HCT116 (cell line): ENCODE data around the gene HSPB8. TPM values are rescaled to one million over a fixed set of nuclear protein-coding genes. Genes with fewer than 3 reads are reported as not detected.

Source experiments
- ATAC-seq: fragments of 200-7000 bp; cut with Tn5 transposase; 2 replicates; pipeline ENCODE4 v1.9.1; 2020; ENCODE audit warnings: mild to moderate bottlenecking, moderate library complexity
- BruUV-seq: library from RNA; stranded (reverse); fragments of 400-500 nt; replicated peaks from 2 replicates; lab custom pipeline; 2021; lab: Mats Ljungman, UMichigan
- CTCF ChIA-PET: fragments of 300-600 bp; sonication (Branson Sonifier 250); formaldehyde crosslinking; loops from one replicate; lab custom pipeline; 2021; ENCODE audit warnings: antibody characterized with exemption; lab: Charles Lee
- POLR2A ChIA-PET: fragments of 300-600, 350-600 bp; sonication (Branson Sonifier 250); formaldehyde crosslinking; loops from one replicate; lab custom pipeline; 2021; ENCODE audit warnings: antibody characterized with exemption; lab: Charles Lee
- RAD21 ChIA-PET, 2 experiments: fragments of 300-600 bp; sonication (Branson Sonifier 250); formaldehyde crosslinking; loops; one replicate each; lab custom pipeline; 2023; ENCODE audit warnings: low total read pairs in 2 of 2; ENCODE audit not compliant: uncharacterized antibody in 2 of 2, unreplicated experiment in 2 of 2, low non-redundant PET in 1 of 2; lab: Charles Lee
- DNase-seq: peaks from one replicate; pipeline ENCODE4 v3.0.0-alpha.2; 2010; ENCODE audit warnings: low read depth, low spot score
- H2AFZ ChIP-seq: fragments of 200-600 bp; shearing (Covaris generic), sonication (generic); 2 replicates; pipeline ENCODE4 v1.6.1; 2017; ENCODE audit warnings: low read depth, mixed run types, mixed read lengths, antibody characterized with exemption, low read length; ENCODE audit not compliant: poor library complexity, severe bottlenecking
- H3K27ac ChIP-seq: 2 replicates; pipeline ENCODE4 v1.5.1; 2012; ENCODE audit warnings: low read depth, low read length
- H3K27me3 ChIP-seq: fragments of 200-600 bp; sonication (generic); 2 replicates; pipeline ENCODE4 v1.6.1; 2016; ENCODE audit warnings: mixed run types, low read length, mixed read lengths; ENCODE audit not compliant: insufficient read depth
- H3K36me3 ChIP-seq, 2 experiments: fragments of 200-500 bp in 1 of 2; fragments of 200-600 bp in 1 of 2; sonication (Bioruptor generic) in 1 of 2; sonication (generic) in 1 of 2; 2 replicates each; pipeline versions ENCODE4 v1.5.1 to v1.6.1; 2014 to 2016; ENCODE audit warnings: low read length in 2 of 2, inconsistent platforms in 1 of 2, mixed read lengths in 1 of 2, mixed run types in 1 of 2; ENCODE audit not compliant: insufficient read depth in 2 of 2, control insufficient read depth in 1 of 2
- H3K4me1 ChIP-seq, 2 experiments: fragments of 200-600 bp in 1 of 2; sonication (generic) in 1 of 2; 2 replicates each; pipeline versions ENCODE4 v1.5.1 to v1.6.1; 2012 to 2017; ENCODE audit warnings: low read length in 2 of 2, inconsistent platforms in 1 of 2, mild to moderate bottlenecking in 1 of 2, mixed read lengths in 1 of 2, mixed run types in 1 of 2, moderate library complexity in 1 of 2; ENCODE audit not compliant: insufficient read depth in 2 of 2, control insufficient read depth in 1 of 2
- H3K4me2 ChIP-seq: fragments of 200-600 bp; sonication (generic); 2 replicates; pipeline ENCODE4 v1.6.1; 2017; ENCODE audit warnings: mixed run types, low read length, mixed read lengths
- H3K4me3 ChIP-seq, 2 experiments: fragments of 200-600 bp in 1 of 2; sonication (generic) in 1 of 2; replicated peaks in 1 of 2; 2 replicates each; pipeline ENCODE4 v1.5.1; 2011 to 2016; ENCODE audit warnings: low read length in 2 of 2, control low read depth in 1 of 2, low read depth in 1 of 2, mild to moderate bottlenecking in 1 of 2, mixed read lengths in 1 of 2, mixed run types in 1 of 2
- H3K79me2 ChIP-seq: fragments of 200-600 bp; sonication (generic); 2 replicates; pipeline ENCODE4 v1.6.1; 2017; ENCODE audit warnings: mild to moderate bottlenecking, mixed run types, low read length, moderate library complexity, mixed read lengths; ENCODE audit not compliant: insufficient read depth
- H3K9ac ChIP-seq: fragments of 200-600 bp; sonication (generic); 2 replicates; pipeline ENCODE4 v1.6.1; 2016; ENCODE audit warnings: low read length, mixed read lengths
- H3K9me2 ChIP-seq: fragments of 200-600 bp; sonication (generic), shearing (Covaris generic); 2 replicates; pipeline ENCODE4 v1.6.1; 2017; ENCODE audit warnings: mixed run types, mild to moderate bottlenecking, moderate library complexity; ENCODE audit not compliant: insufficient read depth
- H3K9me3 ChIP-seq, 2 experiments: fragments of 200-500 bp in 1 of 2; fragments of 200-600 bp in 1 of 2; sonication (Bioruptor generic) in 1 of 2; sonication (generic) in 1 of 2; 2 replicates each; pipeline ENCODE4 v1.6.1; 2014 to 2017; ENCODE audit warnings: low read length in 2 of 2, mixed read lengths in 2 of 2, inconsistent platforms in 1 of 2, low read depth in 1 of 2, mild to moderate bottlenecking in 1 of 2, mixed run types in 1 of 2, moderate library complexity in 1 of 2; ENCODE audit not compliant: control insufficient read depth in 1 of 2, insufficient read depth in 1 of 2
- H4K20me1 ChIP-seq: fragments of 200-600 bp; sonication (generic), shearing (Covaris generic); 2 replicates; pipeline ENCODE4 v1.6.1; 2017; ENCODE audit warnings: mixed run types, mild to moderate bottlenecking, moderate library complexity; ENCODE audit not compliant: insufficient read depth
- CEBPB ChIP-seq: IDR thresholded peaks from 2 replicates; pipeline ENCODE4 v1.6.1; 2012; ENCODE audit warnings: low read depth
- FOSL1 ChIP-seq: IDR thresholded peaks from 2 replicates; pipeline ENCODE4 v1.6.1; 2012; ENCODE audit warnings: low read depth
- JUND ChIP-seq: IDR thresholded peaks from 2 replicates; pipeline ENCODE4 v1.6.1; 2012
- POLR2A ChIP-seq: IDR thresholded peaks from 2 replicates; pipeline ENCODE4 v1.7.0; 2011; ENCODE audit warnings: borderline replicate concordance; ENCODE audit not compliant: insufficient read depth, insufficient read length; ENCODE audit errors: extremely low read depth
- RAD21 ChIP-seq: IDR thresholded peaks from 2 replicates; pipeline ENCODE4 v1.6.1; 2012; ENCODE audit warnings: low read depth, mild to moderate bottlenecking
- SRF ChIP-seq: IDR thresholded peaks from 2 replicates; pipeline ENCODE4 v1.6.1; 2012; ENCODE audit warnings: low read depth
- YY1 ChIP-seq: IDR thresholded peaks from 2 replicates; pipeline ENCODE4 v1.6.1; 2011; ENCODE audit warnings: low read length, low read depth, moderate library complexity, mild to moderate bottlenecking; ENCODE audit not compliant: insufficient replicate concordance; ENCODE audit errors: extremely low read depth
- intact Hi-C: fragments of 100-400 bp; cut with micrococcal nuclease; formaldehyde crosslinking; loops from 2 replicates; pipeline ENCODE4 v1.10.0; 2022
- total RNA-seq: library from RNA; stranded (reverse); gene quantifications from one replicate; pipeline ENCODE4 v1.2.1, GENCODE V29; 2021; ENCODE audit not compliant: unreplicated experiment
- TF ChIP-seq, protein P1 (sequence below): IDR thresholded peaks from 2 replicates; pipeline ENCODE4 v1.6.1; 2012; ENCODE audit warnings: low read depth
- TF ChIP-seq, protein P2 (sequence below): IDR thresholded peaks from 2 replicates; pipeline ENCODE4 v1.6.1; 2011; ENCODE audit warnings: mild to moderate bottlenecking, low read length, moderate library complexity; ENCODE audit not compliant: insufficient replicate concordance; ENCODE audit errors: extremely low read depth

Gene HSPB8
- total RNA-seq, 1 experiment from 2014 or later = 3.5 TPM

DNA sequence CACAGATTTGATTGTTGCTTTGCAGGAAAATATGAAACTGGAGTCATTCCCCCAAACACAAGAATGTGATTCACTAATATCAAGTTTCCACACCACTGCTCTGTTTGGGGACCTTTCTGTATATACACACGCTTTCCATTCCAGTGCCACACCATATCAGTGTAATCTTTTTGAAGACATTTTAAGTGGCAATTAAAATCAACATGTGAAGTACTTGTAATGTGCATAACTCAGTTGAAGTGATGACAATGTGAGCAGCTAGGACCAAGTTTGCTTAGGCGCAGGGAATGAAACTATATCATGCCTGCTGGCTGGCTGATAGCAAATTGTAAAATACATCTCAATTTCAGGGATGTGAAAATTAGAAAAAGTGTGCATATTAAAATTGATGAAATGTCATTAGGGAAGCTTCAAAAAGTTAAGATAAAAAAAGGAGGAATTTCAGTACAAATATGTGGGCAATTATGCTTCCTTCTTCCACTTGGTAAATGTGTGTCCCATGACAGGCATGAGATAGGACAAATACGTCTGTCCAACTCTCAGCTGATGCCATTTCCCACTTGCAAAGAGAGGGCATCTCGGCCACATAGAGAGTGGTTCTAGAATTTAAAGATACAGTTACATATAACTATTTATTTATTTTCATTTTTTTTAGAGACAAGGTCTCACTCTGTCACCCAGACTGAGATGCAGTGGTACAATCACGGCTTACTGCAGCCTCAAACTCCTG is 43.7 kb downstream of the HSPB8 start:
- RAD21 ChIA-PET = interaction anchor here in 1 of 2 experiments (0.6 kb wide), 1 partner anchor 20 kb away, joined by 6 read pairs; no protein-coding TSS in a partner anchor
- H2AFZ ChIP-seq = no peak overlapping the region
- intact Hi-C loops = no loop called here

More for the DNA sequence above, 43.7 kb downstream of the HSPB8 start:
- no peaks in the 10 kb centered on the region for H3K9me3 ChIP-seq
- no peaks in the 10 kb centered on the region for H3K79me2 ChIP-seq
- ATAC-seq (no peak), DNase-seq (no peak)
- TF ChIP-seq RAD21 = no peak
- no peak for TF ChIP-seq CEBPB
- no peak for TF ChIP-seq FOSL1
- no peak for TF ChIP-seq JUND
- TF ChIP-seq, protein P1, sequence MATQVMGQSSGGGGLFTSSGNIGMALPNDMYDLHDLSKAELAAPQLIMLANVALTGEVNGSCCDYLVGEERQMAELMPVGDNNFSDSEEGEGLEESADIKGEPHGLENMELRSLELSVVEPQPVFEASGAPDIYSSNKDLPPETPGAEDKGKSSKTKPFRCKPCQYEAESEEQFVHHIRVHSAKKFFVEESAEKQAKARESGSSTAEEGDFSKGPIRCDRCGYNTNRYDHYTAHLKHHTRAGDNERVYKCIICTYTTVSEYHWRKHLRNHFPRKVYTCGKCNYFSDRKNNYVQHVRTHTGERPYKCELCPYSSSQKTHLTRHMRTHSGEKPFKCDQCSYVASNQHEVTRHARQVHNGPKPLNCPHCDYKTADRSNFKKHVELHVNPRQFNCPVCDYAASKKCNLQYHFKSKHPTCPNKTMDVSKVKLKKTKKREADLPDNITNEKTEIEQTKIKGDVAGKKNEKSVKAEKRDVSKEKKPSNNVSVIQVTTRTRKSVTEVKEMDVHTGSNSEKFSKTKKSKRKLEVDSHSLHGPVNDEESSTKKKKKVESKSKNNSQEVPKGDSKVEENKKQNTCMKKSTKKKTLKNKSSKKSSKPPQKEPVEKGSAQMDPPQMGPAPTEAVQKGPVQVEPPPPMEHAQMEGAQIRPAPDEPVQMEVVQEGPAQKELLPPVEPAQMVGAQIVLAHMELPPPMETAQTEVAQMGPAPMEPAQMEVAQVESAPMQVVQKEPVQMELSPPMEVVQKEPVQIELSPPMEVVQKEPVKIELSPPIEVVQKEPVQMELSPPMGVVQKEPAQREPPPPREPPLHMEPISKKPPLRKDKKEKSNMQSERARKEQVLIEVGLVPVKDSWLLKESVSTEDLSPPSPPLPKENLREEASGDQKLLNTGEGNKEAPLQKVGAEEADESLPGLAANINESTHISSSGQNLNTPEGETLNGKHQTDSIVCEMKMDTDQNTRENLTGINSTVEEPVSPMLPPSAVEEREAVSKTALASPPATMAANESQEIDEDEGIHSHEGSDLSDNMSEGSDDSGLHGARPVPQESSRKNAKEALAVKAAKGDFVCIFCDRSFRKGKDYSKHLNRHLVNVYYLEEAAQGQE = no peak
- no peak for TF ChIP-seq YY1
- no peak for TF ChIP-seq SRF
- no peak for TF ChIP-seq POLR2A
- TF ChIP-seq, protein P2, sequence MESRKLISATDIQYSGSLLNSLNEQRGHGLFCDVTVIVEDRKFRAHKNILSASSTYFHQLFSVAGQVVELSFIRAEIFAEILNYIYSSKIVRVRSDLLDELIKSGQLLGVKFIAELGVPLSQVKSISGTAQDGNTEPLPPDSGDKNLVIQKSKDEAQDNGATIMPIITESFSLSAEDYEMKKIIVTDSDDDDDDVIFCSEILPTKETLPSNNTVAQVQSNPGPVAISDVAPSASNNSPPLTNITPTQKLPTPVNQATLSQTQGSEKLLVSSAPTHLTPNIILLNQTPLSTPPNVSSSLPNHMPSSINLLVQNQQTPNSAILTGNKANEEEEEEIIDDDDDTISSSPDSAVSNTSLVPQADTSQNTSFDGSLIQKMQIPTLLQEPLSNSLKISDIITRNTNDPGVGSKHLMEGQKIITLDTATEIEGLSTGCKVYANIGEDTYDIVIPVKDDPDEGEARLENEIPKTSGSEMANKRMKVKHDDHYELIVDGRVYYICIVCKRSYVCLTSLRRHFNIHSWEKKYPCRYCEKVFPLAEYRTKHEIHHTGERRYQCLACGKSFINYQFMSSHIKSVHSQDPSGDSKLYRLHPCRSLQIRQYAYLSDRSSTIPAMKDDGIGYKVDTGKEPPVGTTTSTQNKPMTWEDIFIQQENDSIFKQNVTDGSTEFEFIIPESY = no peak
- no peak overlapping the region for H3K9ac ChIP-seq
- H3K36me3 ChIP-seq = no peaks in the 10 kb centered on the region
- no peaks in the 10 kb centered on the region for H4K20me1 ChIP-seq
- peaks cover 32% of the 10 kb centered on the region for H3K27me3 ChIP-seq
- POLR2A ChIA-PET = no interaction called here
- CTCF ChIA-PET = no interaction called here
- H3K4me1 ChIP-seq = peaks cover 0 to 6% of the 10 kb centered on the region in 2 experiments; a peak in 2 of 4 replicates
- H3K27ac ChIP-seq = no peak overlapping the region
- no TSS peak for BruUV-seq
- H3K4me2 ChIP-seq = no peak overlapping the region
- H3K9me2 ChIP-seq = no peaks in the 10 kb centered on the region
- H3K4me3 ChIP-seq = no peak overlapping the region
